HG03039 (cell line): ENCODE data around the gene UST.
"Not testable (repeated sequence)": the region's sequence is repeated elsewhere in the genome, so short reads cannot be mapped to it uniquely, and the experiment has no call there.

Experiments used
- ATAC-seq: cut with Tn5 transposase; IDR thresholded peaks from one replicate; pipeline ENCODE4 v1.9.1; 2021; ENCODE audit warnings: mild to moderate bottlenecking, moderate library complexity; ENCODE audit not compliant: unreplicated experiment

Gene UST

GRCh38 chr6:148934961-148935360, 188.1 kb downstream of the UST start:
- ATAC-seq, result no peak

GRCh38 chr6:148935705-148936435, 189.0 kb downstream of the UST start:
- ATAC-seq, result no peak

GRCh38 chr6:148943451-148943850, 196.6 kb downstream of the UST start:
- no peak for ATAC-seq

- no peak for ATAC-seq
Observed at GRCh38 chr6:148944608-148945007, 197.8 kb downstream of the UST start.

GRCh38 chr6:148945301-148946021, 198.6 kb downstream of the UST start:
- ATAC-seq, result no peak

GRCh38 chr6:148947621-148948444, 201.0 kb downstream of the UST start:
- ATAC-seq, result peak; percentile 55

- ATAC-seq, result no peak
Observed at GRCh38 chr6:148951662-148952061, 204.8 kb downstream of the UST start.

- no peak for ATAC-seq
Observed at GRCh38 chr6:148952147-148953035, 205.6 kb downstream of the UST start.

GRCh38 chr6:148954461-148954860, 207.6 kb downstream of the UST start:
- no peak for ATAC-seq

- no peak for ATAC-seq
Observed at GRCh38 chr6:148954934-148955333, 208.1 kb downstream of the UST start.

- ATAC-seq, result no peak
Observed at GRCh38 chr6:148955441-148955840, 208.6 kb downstream of the UST start.

GRCh38 chr6:148956163-148956562, 209.3 kb downstream of the UST start:
- ATAC-seq, result not testable (repeated sequence)

- no peak for ATAC-seq
Observed at GRCh38 chr6:148957752-148958151, 210.9 kb downstream of the UST start.

- ATAC-seq, result no peak
Observed at GRCh38 chr6:148959008-148959407, 212.2 kb downstream of the UST start.

GRCh38 chr6:148959501-148959900, 212.7 kb downstream of the UST start:
- ATAC-seq, result no peak

GRCh38 chr6:148962854-148963515, 216.2 kb downstream of the UST start:
- ATAC-seq, result no peak

GRCh38 chr6:148963738-148964137, 216.9 kb downstream of the UST start:
- ATAC-seq, result no peak

GRCh38 chr6:148964467-148964866, 217.6 kb downstream of the UST start:
- no peak for ATAC-seq

GRCh38 chr6:148965287-148965686, 218.5 kb downstream of the UST start:
- ATAC-seq, result no peak

- ATAC-seq, result no peak
Observed at GRCh38 chr6:148967011-148967520, 220.2 kb downstream of the UST start.
